ENCODE measurements around the gene TACSTD2. TPM values are rescaled to one million over a fixed set of nuclear protein-coding genes. Genes with fewer than 3 reads are reported as not detected.
"Not testable (repeated sequence)": the region's sequence is repeated elsewhere in the genome, so short reads cannot be mapped to it uniquely, and the experiment has no call there.

TACSTD2 gene
- total RNA-seq, 1 donor, result under 0.01 TPM

GRCh38 chr1:58561633-58562032 is 15.4 kb downstream of the TACSTD2 start:
- no peaks in the 10 kb centered on the region for H3K27me3 ChIP-seq (ENCODE audit: insufficient read depth, low read length)
- no peaks in the 10 kb centered on the region for H3K36me3 ChIP-seq (ENCODE audit: insufficient read depth, low read length)
- no peak overlapping the region for H3K4me2 ChIP-seq (ENCODE audit: insufficient read depth, low read length)
- H3K79me2 ChIP-seq (ENCODE audit: insufficient read depth, low read length), result no peaks in the 10 kb centered on the region
- no peak overlapping the region for H3K4me3 ChIP-seq (ENCODE audit: insufficient read depth, low read length)
- H3K9me3 ChIP-seq (ENCODE audit: low read depth, low read length), result no peaks in the 10 kb centered on the region
- no peak for DNase-seq (ENCODE audit: insufficient read length, low spot score, missing footprints)
- TF ChIP-seq CTCF (IDR thresholded peaks at IDR 0.05; ENCODE audit: extremely low read depth, low read depth, low read length), result no peak
- H2AFZ ChIP-seq (ENCODE audit: low read length), result no peak overlapping the region
- no peaks in the 10 kb centered on the region for H3K4me1 ChIP-seq (ENCODE audit: insufficient read depth, low read length)
- no peak overlapping the region for H3K27ac ChIP-seq (ENCODE audit: low read depth, low read length)
- no peaks in the 10 kb centered on the region for H4K20me1 ChIP-seq (ENCODE audit: insufficient read depth, low read length)

- no peaks in the 10 kb centered on the region for H3K36me3 ChIP-seq (ENCODE audit: insufficient read depth, low read length)
- H4K20me1 ChIP-seq (ENCODE audit: insufficient read depth, low read length), result no peaks in the 10 kb centered on the region
- TF ChIP-seq CTCF (IDR thresholded peaks at IDR 0.05; ENCODE audit: extremely low read depth, low read depth, low read length), result no peak
- no peaks in the 10 kb centered on the region for H3K4me1 ChIP-seq (ENCODE audit: insufficient read depth, low read length)
- H3K27me3 ChIP-seq (ENCODE audit: insufficient read depth, low read length), result no peaks in the 10 kb centered on the region
- H3K4me3 ChIP-seq (ENCODE audit: insufficient read depth, low read length), result no peak overlapping the region
- no peaks in the 10 kb centered on the region for H3K9me3 ChIP-seq (ENCODE audit: low read depth, low read length)
- H3K4me2 ChIP-seq (ENCODE audit: insufficient read depth, low read length), result no peak overlapping the region
- no peak overlapping the region for H3K27ac ChIP-seq (ENCODE audit: low read depth, low read length)
- DNase-seq (ENCODE audit: insufficient read length, low spot score, missing footprints), result no peak
- no peak overlapping the region for H2AFZ ChIP-seq (ENCODE audit: low read length)
- H3K79me2 ChIP-seq (ENCODE audit: insufficient read depth, low read length), result no peaks in the 10 kb centered on the region
Measured at GRCh38 chr1:58555393-58555792, 21.7 kb downstream of the TACSTD2 start.

- H2AFZ ChIP-seq (ENCODE audit: low read length), result no peak overlapping the region
- peaks cover 4% of the 10 kb centered on the region for H3K27me3 ChIP-seq (ENCODE audit: insufficient read depth, low read length)
- no peaks in the 10 kb centered on the region for H3K36me3 ChIP-seq (ENCODE audit: insufficient read depth, low read length)
- no peaks in the 10 kb centered on the region for H4K20me1 ChIP-seq (ENCODE audit: insufficient read depth, low read length)
- no peaks in the 10 kb centered on the region for H3K9me3 ChIP-seq (ENCODE audit: low read depth, low read length)
- no peak for DNase-seq (ENCODE audit: insufficient read length, low spot score, missing footprints)
- TF ChIP-seq CTCF (IDR thresholded peaks at IDR 0.05; ENCODE audit: extremely low read depth, low read depth, low read length), result no peak
- no peaks in the 10 kb centered on the region for H3K79me2 ChIP-seq (ENCODE audit: insufficient read depth, low read length)
- no peak overlapping the region for H3K4me2 ChIP-seq (ENCODE audit: insufficient read depth, low read length)
- no peaks in the 10 kb centered on the region for H3K4me1 ChIP-seq (ENCODE audit: insufficient read depth, low read length)
- H3K4me3 ChIP-seq (ENCODE audit: insufficient read depth, low read length), result no peak overlapping the region
- no peak overlapping the region for H3K27ac ChIP-seq (ENCODE audit: low read depth, low read length)
Measured at GRCh38 chr1:58551186-58552140, 25.6 kb downstream of the TACSTD2 start.

- H3K27me3 ChIP-seq (ENCODE audit: insufficient read depth, low read length); DNase-seq (ENCODE audit: insufficient read length, low spot score, missing footprints); H3K4me2 ChIP-seq (ENCODE audit: insufficient read depth, low read length); H4K20me1 ChIP-seq (ENCODE audit: insufficient read depth, low read length); H3K4me1 ChIP-seq (ENCODE audit: insufficient read depth, low read length); H3K36me3 ChIP-seq (ENCODE audit: insufficient read depth, low read length); H3K4me3 ChIP-seq (ENCODE audit: insufficient read depth, low read length); H2AFZ ChIP-seq (ENCODE audit: low read length); H3K9me3 ChIP-seq (ENCODE audit: low read depth, low read length); H3K27ac ChIP-seq (ENCODE audit: low read depth, low read length); H3K79me2 ChIP-seq (ENCODE audit: insufficient read depth, low read length): not testable (repeated sequence)
Measured at GRCh38 chr1:58549291-58549690, 27.8 kb downstream of the TACSTD2 start.
